ENCODE results near the gene STAT6. TPM values are rescaled to one million over a fixed set of nuclear protein-coding genes. Genes with fewer than 3 reads are reported as not detected.

STAT6 gene
- total and polyA plus RNA-seq, 2 of the 8 experiments (the other 6 are each of a cell fraction or from before 2014, with no cell fraction given) = 32.9 to 38.7 TPM

DNA sequence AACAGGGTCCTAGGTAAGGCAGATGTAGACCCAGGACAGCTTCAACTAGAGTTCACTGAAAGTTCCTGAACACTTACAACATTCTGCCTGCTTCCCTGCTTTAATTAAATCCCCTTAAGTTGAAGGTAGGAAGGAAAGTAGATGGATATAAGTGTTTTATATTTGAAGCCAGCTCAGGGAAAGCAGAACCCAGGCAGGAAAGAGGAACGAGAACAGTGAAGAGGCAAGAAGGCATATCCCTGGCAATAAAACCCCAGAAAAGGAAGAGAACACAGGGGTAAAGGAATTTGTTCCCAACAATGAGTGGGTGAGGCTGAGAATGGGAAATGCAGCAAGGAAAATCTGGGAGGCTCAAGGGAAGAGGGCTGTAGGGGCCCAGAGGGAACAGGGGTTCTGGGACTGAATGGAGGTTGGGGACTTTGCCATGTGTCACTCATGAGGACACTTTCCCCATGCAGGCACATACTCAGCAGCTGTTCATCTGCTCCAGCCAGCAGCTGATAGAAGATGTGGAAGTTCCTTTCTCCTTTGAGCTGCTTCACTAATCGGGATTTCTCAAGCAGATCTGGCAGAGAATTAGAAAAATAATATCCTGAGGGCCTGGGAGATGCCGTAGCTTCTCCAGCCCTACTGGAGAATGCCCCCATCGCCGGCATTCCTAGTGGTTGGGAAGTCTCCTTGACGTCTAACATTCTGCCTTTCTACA is 64.9 kb downstream of the STAT6 start (continued):
- TF ChIP-seq NANOG (IDR thresholded peaks at IDR 0.05; ENCODE audit: insufficient read depth, low read depth, low read length, poor library complexity, severe bottlenecking) = no peak
- TF ChIP-seq, protein P1, sequence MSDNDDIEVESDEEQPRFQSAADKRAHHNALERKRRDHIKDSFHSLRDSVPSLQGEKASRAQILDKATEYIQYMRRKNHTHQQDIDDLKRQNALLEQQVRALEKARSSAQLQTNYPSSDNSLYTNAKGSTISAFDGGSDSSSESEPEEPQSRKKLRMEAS (IDR thresholded peaks at IDR 0.05) = no peak

Other genes with a start within 250 kb of the STAT6 start
- gene SDR9C7, start 177.0 kb downstream of the STAT6 start, total RNA-seq (2021; fragmentation: NEBNext Ultra II Directional; extraction: Animal tissue kit (Norgen Biotek cat#: 25700)) = not detected in 2 replicates
- 0.11 TPM in 1 of 2 replicates, not detected in the other for gene SDR9C7, start 177.0 kb downstream of the STAT6 start, polyA plus RNA-seq (2011; rRNA removed)
- 0.30 and 0.46 TPM in 2 replicates for gene RDH16, start 153.8 kb downstream of the STAT6 start, total RNA-seq (2021; fragmentation: NEBNext Ultra II Directional; extraction: Animal tissue kit (Norgen Biotek cat#: 25700))
- gene RDH16, start 153.8 kb downstream of the STAT6 start, polyA plus RNA-seq (2011; rRNA removed) = 0.79 and 0.93 TPM in 2 replicates
- gene ZBTB39, start 104.8 kb downstream of the STAT6 start, total RNA-seq (2021; fragmentation: NEBNext Ultra II Directional; extraction: Animal tissue kit (Norgen Biotek cat#: 25700)) = 24.5 and 25.0 TPM in 2 replicates
- 19.3 and 21.0 TPM in 2 replicates for gene ZBTB39, start 104.8 kb downstream of the STAT6 start, polyA plus RNA-seq (2011; rRNA removed)
- 9.7 and 11.7 TPM in 2 replicates for gene TAC3, start 94.8 kb downstream of the STAT6 start, total RNA-seq (2021; fragmentation: NEBNext Ultra II Directional; extraction: Animal tissue kit (Norgen Biotek cat#: 25700))
- 36.0 and 45.3 TPM in 2 replicates for gene TAC3, start 94.8 kb downstream of the STAT6 start, polyA plus RNA-seq (2011; rRNA removed)
- gene MYO1A, start 61.2 kb downstream of the STAT6 start, total RNA-seq (2021; fragmentation: NEBNext Ultra II Directional; extraction: Animal tissue kit (Norgen Biotek cat#: 25700)) = 0.52 and 0.54 TPM in 2 replicates
- gene MYO1A, start 61.2 kb downstream of the STAT6 start, polyA plus RNA-seq (2011; rRNA removed) = 0.60 and 0.77 TPM in 2 replicates
- gene NEMP1, start 32.6 kb downstream of the STAT6 start, total RNA-seq (2021; fragmentation: NEBNext Ultra II Directional; extraction: Animal tissue kit (Norgen Biotek cat#: 25700)) = 41.6 and 43.2 TPM in 2 replicates
- 21.3 and 30.1 TPM in 2 replicates for gene NEMP1, start 32.6 kb downstream of the STAT6 start, polyA plus RNA-seq (2011; rRNA removed)
- gene NAB2, start 22.2 kb downstream of the STAT6 start, total RNA-seq (2021; fragmentation: NEBNext Ultra II Directional; extraction: Animal tissue kit (Norgen Biotek cat#: 25700)) = 20.6 and 20.9 TPM in 2 replicates
- gene NAB2, start 22.2 kb downstream of the STAT6 start, polyA plus RNA-seq (2011; rRNA removed) = 23.5 and 30.8 TPM in 2 replicates
- gene LRP1, start 17.1 kb upstream of the STAT6 start, total RNA-seq (2021; fragmentation: NEBNext Ultra II Directional; extraction: Animal tissue kit (Norgen Biotek cat#: 25700)) = 92.5 and 99.1 TPM in 2 replicates
- 35.3 and 59.0 TPM in 2 replicates for gene LRP1, start 17.1 kb upstream of the STAT6 start, polyA plus RNA-seq (2011; rRNA removed)
- gene LRP1-AS, start 36.3 kb upstream of the STAT6 start, total RNA-seq (2021; fragmentation: NEBNext Ultra II Directional; extraction: Animal tissue kit (Norgen Biotek cat#: 25700)) = not detected in 2 replicates
- gene LRP1-AS, start 36.3 kb upstream of the STAT6 start, polyA plus RNA-seq (2011; rRNA removed) = not detected in 2 replicates
- gene NXPH4, start 105.4 kb upstream of the STAT6 start, total RNA-seq (2021; fragmentation: NEBNext Ultra II Directional; extraction: Animal tissue kit (Norgen Biotek cat#: 25700)) = 1.7 and 1.8 TPM in 2 replicates
- 0.92 and 1.4 TPM in 2 replicates for gene NXPH4, start 105.4 kb upstream of the STAT6 start, polyA plus RNA-seq (2011; rRNA removed)
- 274 and 283 TPM in 2 replicates for gene SHMT2, start 118.3 kb upstream of the STAT6 start, total RNA-seq (2021; fragmentation: NEBNext Ultra II Directional; extraction: Animal tissue kit (Norgen Biotek cat#: 25700))
- 520 and 847 TPM in 2 replicates for gene SHMT2, start 118.3 kb upstream of the STAT6 start, polyA plus RNA-seq (2011; rRNA removed)
- 1.3 and 1.9 TPM in 2 replicates for gene STAC3, start 139.8 kb upstream of the STAT6 start, total RNA-seq (2021; fragmentation: NEBNext Ultra II Directional; extraction: Animal tissue kit (Norgen Biotek cat#: 25700))
- 0.70 and 0.77 TPM in 2 replicates for gene STAC3, start 139.8 kb upstream of the STAT6 start, polyA plus RNA-seq (2011; rRNA removed)

All from H1 (cell line).